Mesothelial cell of epicardium (in vitro differentiated cells): Measurements from ENCODE around the gene C1QL1. TPM values are rescaled to one million over a fixed set of nuclear protein-coding genes. Genes with fewer than 3 reads are reported as not detected.

Source experiments
- DNase-seq, 2 experiments: peaks; one replicate each; pipeline ENCODE4 v3.0.0; 2021; ENCODE audit warnings: low spot score in 2 of 2; ENCODE audit not compliant: unreplicated experiment in 2 of 2
- H3K27ac Mint-ChIP-seq: 2 replicates; pipeline ENCODE4 v1.8.0; 2021; ENCODE audit warnings: mixed read lengths
- H3K27me3 Mint-ChIP-seq: 2 replicates; pipeline ENCODE4 v1.8.0; 2021; ENCODE audit warnings: low read depth, mixed read lengths
- H3K36me3 Mint-ChIP-seq: 2 replicates; pipeline ENCODE4 v1.8.0; 2021; ENCODE audit warnings: mixed read lengths
- H3K4me1 Mint-ChIP-seq: 2 replicates; pipeline ENCODE4 v1.8.0; 2021; ENCODE audit warnings: mixed read lengths
- H3K4me3 Mint-ChIP-seq: 2 replicates; pipeline ENCODE4 v1.8.0; 2021; ENCODE audit warnings: mild to moderate bottlenecking, moderate library complexity, mixed read lengths
- H3K9me3 Mint-ChIP-seq: 2 replicates; pipeline ENCODE4 v1.8.0; 2021; ENCODE audit warnings: mixed read lengths
- total RNA-seq: library from RNA; stranded (reverse); gene quantifications from 3 replicates; pipeline ENCODE4 v1.2.1, GENCODE V29; 2021
- TF ChIP-seq, protein P1 (sequence below): fragments of 200-600 bp; sonication (generic); IDR thresholded peaks from one replicate; pipeline ENCODE4 v1.5.0; 2021; ENCODE audit warnings: antibody characterized with exemption; ENCODE audit not compliant: unreplicated experiment

C1QL1 gene
- total RNA-seq, 1 donor from 2014 or later, result 3.0 TPM

- TF ChIP-seq, protein P1, sequence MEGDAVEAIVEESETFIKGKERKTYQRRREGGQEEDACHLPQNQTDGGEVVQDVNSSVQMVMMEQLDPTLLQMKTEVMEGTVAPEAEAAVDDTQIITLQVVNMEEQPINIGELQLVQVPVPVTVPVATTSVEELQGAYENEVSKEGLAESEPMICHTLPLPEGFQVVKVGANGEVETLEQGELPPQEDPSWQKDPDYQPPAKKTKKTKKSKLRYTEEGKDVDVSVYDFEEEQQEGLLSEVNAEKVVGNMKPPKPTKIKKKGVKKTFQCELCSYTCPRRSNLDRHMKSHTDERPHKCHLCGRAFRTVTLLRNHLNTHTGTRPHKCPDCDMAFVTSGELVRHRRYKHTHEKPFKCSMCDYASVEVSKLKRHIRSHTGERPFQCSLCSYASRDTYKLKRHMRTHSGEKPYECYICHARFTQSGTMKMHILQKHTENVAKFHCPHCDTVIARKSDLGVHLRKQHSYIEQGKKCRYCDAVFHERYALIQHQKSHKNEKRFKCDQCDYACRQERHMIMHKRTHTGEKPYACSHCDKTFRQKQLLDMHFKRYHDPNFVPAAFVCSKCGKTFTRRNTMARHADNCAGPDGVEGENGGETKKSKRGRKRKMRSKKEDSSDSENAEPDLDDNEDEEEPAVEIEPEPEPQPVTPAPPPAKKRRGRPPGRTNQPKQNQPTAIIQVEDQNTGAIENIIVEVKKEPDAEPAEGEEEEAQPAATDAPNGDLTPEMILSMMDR, result no peak
- no peak for DNase-seq
- no peak overlapping the region for H3K27ac Mint-ChIP-seq
- H3K27me3 Mint-ChIP-seq, result peaks cover 11% of the 10 kb centered on the region
- no peaks in the 10 kb centered on the region for H3K36me3 Mint-ChIP-seq
- H3K4me3 Mint-ChIP-seq, result no peak overlapping the region
- peaks cover 12% of the 10 kb centered on the region for H3K4me1 Mint-ChIP-seq
- H3K9me3 Mint-ChIP-seq, result peaks cover 13% of the 10 kb centered on the region
These were observed 28.2 kb upstream of the C1QL1 start for GRCh38 chr17:44996304-44996703.

- H3K9me3 Mint-ChIP-seq, result peaks cover 12% of the 10 kb centered on the region
- peaks cover 10% of the 10 kb centered on the region for H3K27me3 Mint-ChIP-seq
- H3K36me3 Mint-ChIP-seq, result no peaks in the 10 kb centered on the region
- H3K4me1 Mint-ChIP-seq, result peaks cover 12% of the 10 kb centered on the region
- DNase-seq, result no peak
- TF ChIP-seq, protein P1, result no peak
- H3K27ac Mint-ChIP-seq, result no peak overlapping the region
- no peak overlapping the region for H3K4me3 Mint-ChIP-seq
These were observed 27.4 kb upstream of the C1QL1 start for GRCh38 chr17:44995436-44996001.

- Mint-ChIP-seq H3K36me3 (no peaks in the 10 kb centered on the region), H3K4me3 (no peak overlapping the region), H3K4me1 (peaks cover 8% of the 10 kb centered on the region), H3K27me3 (peaks cover 20% of the 10 kb centered on the region), H3K9me3 (no peaks in the 10 kb centered on the region), H3K27ac (no peak overlapping the region)
- TF ChIP-seq, protein P1, result no peak
- DNase-seq, result no peak
These were observed 24.3 kb upstream of the C1QL1 start for GRCh38 chr17:44992242-44992939.

- Mint-ChIP-seq H3K4me3 (no peak overlapping the region), H3K9me3 (no peaks in the 10 kb centered on the region), H3K36me3 (no peaks in the 10 kb centered on the region), H3K4me1 (peaks cover 6% of the 10 kb centered on the region), H3K27ac (no peak overlapping the region), H3K27me3 (peaks cover 24% of the 10 kb centered on the region)
- TF ChIP-seq, protein P1, result no peak
- no peak for DNase-seq
These were observed 22.9 kb upstream of the C1QL1 start for GRCh38 chr17:44990994-44991393.

GRCh38 chr17:44989552-44990138 is 21.5 kb upstream of the C1QL1 start:
- H3K4me1 Mint-ChIP-seq, result peaks cover 6% of the 10 kb centered on the region
- TF ChIP-seq, protein P1, result no peak
- no peaks in the 10 kb centered on the region for H3K36me3 Mint-ChIP-seq
- H3K27me3 Mint-ChIP-seq, result peaks cover 33% of the 10 kb centered on the region
- no peak overlapping the region for H3K27ac Mint-ChIP-seq
- H3K9me3 Mint-ChIP-seq, result no peaks in the 10 kb centered on the region
- DNase-seq, result no peak
- H3K4me3 Mint-ChIP-seq, result no peak overlapping the region
